OCI-LY7 (cell line): ENCODE measurements around the gene CDC20B. TPM values are rescaled to one million over a fixed set of nuclear protein-coding genes. Genes with fewer than 3 reads are reported as not detected.

Experiments
- BruUV-seq: library from RNA; stranded (reverse); fragments of 400-500 nt; replicated peaks from 2 replicates; lab custom pipeline; 2021; lab: Mats Ljungman, UMichigan
- CTCF ChIA-PET: fragments of 300-600 bp; sonication (Branson Sonifier 250); formaldehyde crosslinking; loops from one replicate; lab custom pipeline; 2022; ENCODE audit warnings: antibody characterized with exemption; ENCODE audit not compliant: unreplicated experiment; lab: Charles Lee
- POLR2A ChIA-PET: fragments of 300-600 bp; sonication (Branson Sonifier 250); formaldehyde crosslinking; loops from one replicate; lab custom pipeline; 2022; ENCODE audit warnings: antibody characterized with exemption; lab: Charles Lee
- DNase-seq: peaks from one replicate; pipeline ENCODE4 v3.0.0-alpha.2; 2015; ENCODE audit warnings: low spot score
- H2AFZ ChIP-seq: fragments of 200-600 bp; sonication (generic), shearing (Covaris generic); 2 replicates; pipeline ENCODE4 v1.6.1; 2014; ENCODE audit warnings: mild to moderate bottlenecking, antibody characterized with exemption, low read length, moderate library complexity
- H3K27ac ChIP-seq: fragments of 200-600 bp; sonication (generic); 2 replicates; pipeline ENCODE4 v1.5.1; 2014; ENCODE audit warnings: mixed run types, low read depth, mild to moderate bottlenecking, moderate library complexity, low read length, inconsistent platforms; ENCODE audit not compliant: poor library complexity, severe bottlenecking
- H3K36me3 ChIP-seq: fragments of 200-600 bp; sonication (generic); 2 replicates; pipeline ENCODE4 v1.6.1; 2014; ENCODE audit warnings: mild to moderate bottlenecking, antibody characterized with exemption, low read length, moderate library complexity, mixed read lengths; ENCODE audit not compliant: insufficient read depth
- H3K4me1 ChIP-seq: fragments of 200-600 bp; sonication (generic); 2 replicates; pipeline ENCODE4 v1.5.1; 2014; ENCODE audit warnings: mild to moderate bottlenecking, low read length; ENCODE audit not compliant: insufficient read depth, poor library complexity, severe bottlenecking
- H3K4me2 ChIP-seq: fragments of 200-600 bp; sonication (generic); 2 replicates; pipeline ENCODE4 v1.6.1; 2014; ENCODE audit warnings: mild to moderate bottlenecking, low read length
- H3K4me3 ChIP-seq: fragments of 200-600 bp; sonication (generic); 2 replicates; pipeline ENCODE4 v1.5.1; 2014; ENCODE audit warnings: mild to moderate bottlenecking, low read depth, low read length; ENCODE audit not compliant: poor library complexity, severe bottlenecking
- H3K79me2 ChIP-seq: fragments of 200-600 bp; sonication (generic); 2 replicates; pipeline ENCODE4 v1.6.1; 2016; ENCODE audit warnings: low read depth, mild to moderate bottlenecking, low read length, moderate library complexity, mixed read lengths; ENCODE audit not compliant: insufficient read depth
- H3K9me2 ChIP-seq: fragments of 200-600 bp; sonication (generic); 2 replicates; pipeline ENCODE4 v1.6.1; 2016; ENCODE audit warnings: mild to moderate bottlenecking, low read length, mixed read lengths; ENCODE audit not compliant: insufficient read depth
- H3K9me3 ChIP-seq: fragments of 200-600 bp; sonication (generic); 2 replicates; pipeline ENCODE4 v1.6.1; 2014; ENCODE audit warnings: mild to moderate bottlenecking, mixed run types, low read length, mixed read lengths
- H4K20me1 ChIP-seq: fragments of 200-600 bp; sonication (generic); 2 replicates; pipeline ENCODE4 v1.6.1; 2014; ENCODE audit warnings: mild to moderate bottlenecking, antibody characterized with exemption, low read length, moderate library complexity, mixed read lengths; ENCODE audit not compliant: insufficient read depth
- CTCF ChIP-seq: fragments of 200-600 bp; sonication (generic); conservative IDR thresholded peaks from 2 replicates; pipeline ENCODE4 v1.5.1; 2014; ENCODE audit warnings: mild to moderate bottlenecking, antibody characterized with exemption, low read length, moderate library complexity, mixed read lengths
- EZH2phosphoT487 ChIP-seq: fragments of 200-600 bp; sonication (generic); IDR thresholded peaks from 2 replicates; pipeline ENCODE4 v1.6.1; 2018; ENCODE audit warnings: low read depth, borderline replicate concordance, mild to moderate bottlenecking, mixed run types, antibody characterized with exemption, low read length, moderate library complexity, mixed read lengths
- intact Hi-C: fragments of 100-400 bp; cut with micrococcal nuclease; formaldehyde crosslinking; loops from one replicate; pipeline ENCODE4 v1.10.0; 2022; ENCODE audit not compliant: unreplicated experiment
- total RNA-seq, 2 experiments: library from RNA; depleted of rRNA in 1 of 2; stranded (reverse); fragments of >200 nt in 1 of 2; shearing (Covaris generic) in 1 of 2; gene quantifications; 2 replicates each; pipeline ENCODE4 v1.2.3, GENCODE V29; 2014 to 2022

Gene CDC20B
- total RNA-seq, 2 experiments from 2014 or later: not detected

- peak overlapping the region; percentile 86 for H3K4me2 ChIP-seq
- ChIA-PET CTCF (no interaction called here), POLR2A (interaction anchor here (0.6 kb wide), 2 partner anchors 573 to 1240 kb away, joined by 3 to 4 read pairs; no protein-coding TSS in a partner anchor)
- H3K9me2 ChIP-seq: no peaks in the 10 kb centered on the region
- H3K9me3 ChIP-seq: no peaks in the 10 kb centered on the region
- peaks cover 29% of the 10 kb centered on the region for H3K4me1 ChIP-seq
- no peaks in the 10 kb centered on the region for H3K36me3 ChIP-seq
- H3K27ac ChIP-seq: no peak overlapping the region
- peak overlapping the region; percentile 60 for H3K4me3 ChIP-seq
- H3K79me2 ChIP-seq: no peaks in the 10 kb centered on the region
- DNase-seq: no peak
- H2AFZ ChIP-seq: no peak overlapping the region
- TF ChIP-seq CTCF (no peak), EZH2phosphoT487 (no peak)
- intact Hi-C loops: loop anchor here (10.0 kb wide), 2 partner anchors 269 to 359 kb away; partner anchors contain the start of gene PLPP1
- no TSS peak for BruUV-seq
- no peaks in the 10 kb centered on the region for H4K20me1 ChIP-seq
Measured at GRCh38 chr5:55175781-55176175, 2.8 kb upstream of the CDC20B start.

- Histone ChIP-seq H3K9me2 (no peaks in the 10 kb centered on the region), H3K4me2 (peak overlapping the region; percentile 91), H3K27ac (no peak overlapping the region), H3K4me1 (peaks cover 29% of the 10 kb centered on the region), H3K4me3 (peak overlapping the region; percentile 67), H3K79me2 (no peaks in the 10 kb centered on the region), H2AFZ (peak overlapping the region; percentile 86; the same call in 1 of the 2 replicates), H3K9me3 (no peaks in the 10 kb centered on the region), H3K36me3 (no peaks in the 10 kb centered on the region), H4K20me1 (no peaks in the 10 kb centered on the region)
- ChIA-PET POLR2A (interaction anchor here (0.6 to 0.7 kb wide), 4 partner anchors 13 to 543 kb away, joined by 3 to 5 read pairs (median 4); no protein-coding TSS in a partner anchor), CTCF (no interaction called here)
- DNase-seq: no peak
- TF ChIP-seq CTCF (no peak), EZH2phosphoT487 (no peak)
- intact Hi-C loops: loop anchor here (2.0 to 10.0 kb wide), 4 partner anchors 59 to 361 kb away; partner anchors contain the start of genes CCNO, DHX29, MTREX and PLPP1
- no TSS peak for BruUV-seq
Measured at GRCh38 chr5:55173687-55174230, 782 bp upstream of the CDC20B start.
